Measurements from ENCODE around the gene RBL2. TPM values are rescaled to one million over a fixed set of nuclear protein-coding genes. Genes with fewer than 3 reads are reported as not detected.
A peak's percentile ranks its signal among the peaks of the same experiment; 100 is the strongest.

RBL2 gene
- total RNA-seq, 2 experiments from 2014 or later, result 67.2 to 73.5 TPM

GRCh38 chr16:53517851-53518250 is 83.6 kb downstream of the RBL2 start:
- DNase-seq (no peak), ATAC-seq (no peak)
- peak overlapping the region; percentile 3 for H3K27ac Mint-ChIP-seq
- H3K27me3 Mint-ChIP-seq, result peaks cover 7% of the 10 kb centered on the region
- peaks cover 1% of the 10 kb centered on the region for H3K9me3 Mint-ChIP-seq
- CTCF ChIA-PET, result interaction anchor here (0.7 to 2.5 kb wide), 4 partner anchors 14 to 32 kb away, joined by 3 to 10 read pairs (median 4); no protein-coding TSS in a partner anchor
- intact Hi-C loops (cut with micrococcal nuclease), result loop anchor here (2.0 to 10.0 kb wide), 2 partner anchors 17 to 143 kb away; no protein-coding TSS in a partner anchor
- H3K4me1 Mint-ChIP-seq (ENCODE audit: low read depth), result peaks cover 47% of the 10 kb centered on the region
- peaks cover 8% of the 10 kb centered on the region for H3K36me3 Mint-ChIP-seq (ENCODE audit: low read depth)
- POLR2A ChIA-PET, result interaction anchor here (2.2 kb wide), 1 partner anchor 17 kb away, joined by 6 read pairs; no protein-coding TSS in a partner anchor
- peak overlapping the region; percentile 70 for H3K4me3 Mint-ChIP-seq
- TF ChIP-seq CTCF (IDR thresholded peaks at IDR 0.05), result no peak

GRCh38 chr16:53518550-53519416 is 84.5 kb downstream of the RBL2 start:
- H3K4me1 Mint-ChIP-seq (ENCODE audit: low read depth), result peaks cover 47% of the 10 kb centered on the region
- ChIA-PET CTCF (interaction anchor here (0.6 to 2.5 kb wide), 6 partner anchors 9 to 86 kb away, joined by 3 to 10 read pairs (median 4); no protein-coding TSS in a partner anchor), POLR2A (interaction anchor here (0.7 to 2.2 kb wide), 4 partner anchors 15 to 295 kb away, joined by 3 to 6 read pairs (median 4); partner anchors contain the start of gene AKTIP)
- H3K9me3 Mint-ChIP-seq, result peaks cover 1% of the 10 kb centered on the region
- peak; percentile 86 for ATAC-seq
- H3K4me3 Mint-ChIP-seq, result peak overlapping the region; percentile 70
- no peak for TF ChIP-seq CTCF (IDR thresholded peaks at IDR 0.05)
- intact Hi-C loops (cut with micrococcal nuclease), result loop anchor here (2.0 to 10.0 kb wide), 2 partner anchors 16 to 144 kb away; no protein-coding TSS in a partner anchor
- peaks cover 8% of the 10 kb centered on the region for H3K36me3 Mint-ChIP-seq (ENCODE audit: low read depth)
- peaks cover 11% of the 10 kb centered on the region for H3K27me3 Mint-ChIP-seq
- peak; percentile 92 for DNase-seq
- peak overlapping the region; percentile 96 for H3K27ac Mint-ChIP-seq

GRCh38 chr16:53519417-53520091 is 85.3 kb downstream of the RBL2 start:
- Mint-ChIP-seq H3K36me3 (ENCODE audit: low read depth) (peaks cover 8% of the 10 kb centered on the region), H3K27me3 (peaks cover 11% of the 10 kb centered on the region), H3K9me3 (peaks cover 1% of the 10 kb centered on the region), H3K27ac (peak overlapping the region; percentile 96), H3K4me1 (ENCODE audit: low read depth) (peaks cover 42% of the 10 kb centered on the region), H3K4me3 (peak overlapping the region; percentile 70)
- ChIA-PET POLR2A (interaction anchor here (0.7 to 2.2 kb wide), 4 partner anchors 15 to 295 kb away, joined by 3 to 6 read pairs (median 4); partner anchors contain the start of gene AKTIP), CTCF (interaction anchor here (0.6 to 2.5 kb wide), 4 partner anchors 9 to 86 kb away, joined by 3 to 10 read pairs (median 4); no protein-coding TSS in a partner anchor)
- ATAC-seq (no peak), DNase-seq (no peak)
- TF ChIP-seq CTCF (IDR thresholded peaks at IDR 0.05), result no peak
- intact Hi-C loops (cut with micrococcal nuclease), result loop anchor here (2.0 to 10.0 kb wide), 2 partner anchors 15 to 145 kb away; no protein-coding TSS in a partner anchor

- H3K27ac Mint-ChIP-seq, result no peak overlapping the region
- no peak for ATAC-seq
- CTCF ChIA-PET, result interaction anchor here (1.9 kb wide), 1 partner anchor 27 kb away, joined by 5 read pairs; no protein-coding TSS in a partner anchor
- peaks cover 11% of the 10 kb centered on the region for H3K27me3 Mint-ChIP-seq
- no peak for TF ChIP-seq CTCF (IDR thresholded peaks at IDR 0.05)
- intact Hi-C loops (cut with micrococcal nuclease), result no loop called here
- no peak overlapping the region for H3K4me3 Mint-ChIP-seq
- peaks cover 6% of the 10 kb centered on the region for H3K36me3 Mint-ChIP-seq (ENCODE audit: low read depth)
- POLR2A ChIA-PET, result interaction anchor here (1.0 kb wide), 1 partner anchor 72 kb away, joined by 4 read pairs; no protein-coding TSS in a partner anchor
- no peak for DNase-seq
- peaks cover 1% of the 10 kb centered on the region for H3K9me3 Mint-ChIP-seq
- H3K4me1 Mint-ChIP-seq (ENCODE audit: low read depth), result peaks cover 19% of the 10 kb centered on the region
Observed at GRCh38 chr16:53523126-53523804, 89.0 kb downstream of the RBL2 start.
